Brain microvascular endothelial cell (primary cell): ENCODE results near the gene THRB.

Source experiments
- DNase-seq: peaks from one replicate; pipeline ENCODE4 v3.0.0-alpha.2; 2020
- H3K27ac ChIP-seq: fragments of 250-450 bp; sonication (Bioruptor Pico); 2 replicates; pipeline ENCODE4 v1.5.1; 2020; ENCODE audit warnings: mild to moderate bottlenecking, moderate library complexity
- H3K27me3 ChIP-seq: fragments of 250-450 bp; sonication (Bioruptor Pico); replicated peaks from 2 replicates; pipeline ENCODE4 v1.5.1; 2020; ENCODE audit warnings: mild to moderate bottlenecking
- H3K36me3 ChIP-seq: fragments of 250-450 bp; sonication (Bioruptor Pico); replicated peaks from 2 replicates; pipeline ENCODE4 v1.5.1; 2020; ENCODE audit warnings: mild to moderate bottlenecking
- H3K4me3 ChIP-seq: 2 replicates; pipeline ENCODE4 v1.5.1; 2011; ENCODE audit warnings: low read depth, mild to moderate bottlenecking, control low read depth, low read length, moderate library complexity
- CTCF ChIP-seq: IDR thresholded peaks from 2 replicates; pipeline ENCODE4 v1.5.1; 2011; ENCODE audit warnings: low read depth, mild to moderate bottlenecking, moderate library complexity, low read length, control low read depth, inconsistent platforms; ENCODE audit errors: missing control alignments
- in situ Hi-C: cut with HindIII; loops from 2 replicates; pipeline ENCODE4 v1.10.0; 2017; ENCODE audit warnings: low sequenced_read_pairs, low pct_ligation_motif_present

The THRB gene

GRCh38 chr3:24498391-24498790 lies 3.7 kb upstream of the THRB start:
- Histone ChIP-seq H3K4me3 (no peak overlapping the region), H3K27me3 (peaks cover 3% of the 10 kb centered on the region), H3K27ac (no peak overlapping the region), H3K36me3 (no peaks in the 10 kb centered on the region)
- in situ Hi-C loops, result no loop called here
- no peak for DNase-seq
- no peak for TF ChIP-seq CTCF

- no peak for TF ChIP-seq CTCF
- Histone ChIP-seq H3K4me3 (no peak overlapping the region), H3K36me3 (no peaks in the 10 kb centered on the region), H3K27me3 (peaks cover 3% of the 10 kb centered on the region), H3K27ac (no peak overlapping the region)
- in situ Hi-C loops, result no loop called here
- DNase-seq, result no peak
Observed at GRCh38 chr3:24497942-24498341, 3.3 kb upstream of the THRB start.

GRCh38 chr3:24496529-24497482 lies 2.2 kb upstream of the THRB start:
- no peak overlapping the region for H3K4me3 ChIP-seq
- H3K27me3 ChIP-seq, result peaks cover 7% of the 10 kb centered on the region
- H3K27ac ChIP-seq, result no peak overlapping the region
- in situ Hi-C loops, result no loop called here
- H3K36me3 ChIP-seq, result no peaks in the 10 kb centered on the region
- peak; percentile 77 for TF ChIP-seq CTCF
- peak; percentile 79 for DNase-seq

- no peak for TF ChIP-seq CTCF
- H3K27ac ChIP-seq, result no peak overlapping the region
- DNase-seq, result no peak
- no peaks in the 10 kb centered on the region for H3K36me3 ChIP-seq
- in situ Hi-C loops, result no loop called here
- peaks cover 11% of the 10 kb centered on the region for H3K27me3 ChIP-seq
- peak overlapping the region; percentile 56 for H3K4me3 ChIP-seq
Observed at GRCh38 chr3:24495326-24495994, 810 bp upstream of the THRB start.

GRCh38 chr3:24493746-24494617 lies 668 bp downstream of the THRB start:
- TF ChIP-seq CTCF, result no peak
- H3K27me3 ChIP-seq, result peaks cover 11% of the 10 kb centered on the region
- H3K36me3 ChIP-seq, result no peaks in the 10 kb centered on the region
- H3K27ac ChIP-seq, result no peak overlapping the region
- DNase-seq, result no peak
- H3K4me3 ChIP-seq, result peak overlapping the region; percentile 56
- in situ Hi-C loops, result no loop called here
